Measurements from ENCODE around the gene DHX57.

DNA sequence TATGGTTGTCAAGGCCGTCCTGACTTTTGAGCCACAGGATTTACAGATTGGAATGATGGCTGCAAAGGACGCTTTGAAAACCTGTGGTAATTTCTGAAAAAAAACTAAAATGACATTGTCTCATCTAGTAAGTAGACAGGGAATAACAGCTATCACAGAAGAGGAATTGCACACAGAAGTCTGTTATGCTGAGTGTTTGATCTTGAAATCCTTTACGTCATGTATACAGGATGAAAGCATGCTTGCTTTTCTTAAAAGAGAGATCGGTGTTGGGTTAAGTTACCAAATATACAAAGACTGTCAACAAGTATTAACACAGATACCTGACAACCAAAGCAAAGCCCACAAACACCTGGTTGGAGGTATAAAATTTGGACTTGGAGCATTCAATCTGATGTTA is 112.0 kb downstream of the DHX57 start:
- TF ChIP-seq CTCF (IDR thresholded peaks at IDR 0.05; ENCODE audit: extremely low read depth in 1 of 2, insufficient read depth in 1 of 2, low read depth in 1 of 2, low read length in 2 of 2) (no peak), EZH2 (IDR thresholded peaks at IDR 0.05; ENCODE audit: borderline replicate concordance, low read depth, low read length, severe bottlenecking) (no peak), POLR2A (IDR thresholded peaks at IDR 0.05; ENCODE audit: low read depth, low read length) (no peak), POLR2AphosphoS5 (IDR thresholded peaks at IDR 0.05; ENCODE audit: insufficient read depth, low read depth, low read length) (no peak), MYC (IDR thresholded peaks at IDR 0.05; ENCODE audit: low read depth, low read length) (no peak), GATA2 (IDR thresholded peaks at IDR 0.05; ENCODE audit: insufficient read depth, insufficient read length, low read depth, low read length) (no peak), JUN (IDR thresholded peaks at IDR 0.05; ENCODE audit: borderline replicate concordance, insufficient read depth, insufficient read length, low read depth) (no peak)
- TF ChIP-seq, protein P1, sequence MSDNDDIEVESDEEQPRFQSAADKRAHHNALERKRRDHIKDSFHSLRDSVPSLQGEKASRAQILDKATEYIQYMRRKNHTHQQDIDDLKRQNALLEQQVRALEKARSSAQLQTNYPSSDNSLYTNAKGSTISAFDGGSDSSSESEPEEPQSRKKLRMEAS (IDR thresholded peaks at IDR 0.05; ENCODE audit: insufficient read depth, insufficient read length), result no peak
